ENCODE measurements around the gene PANX2.
"Not testable (repeated sequence)": the region's sequence is repeated elsewhere in the genome, so short reads cannot be mapped to it uniquely, and the experiment has no call there.

PANX2 gene

DNA sequence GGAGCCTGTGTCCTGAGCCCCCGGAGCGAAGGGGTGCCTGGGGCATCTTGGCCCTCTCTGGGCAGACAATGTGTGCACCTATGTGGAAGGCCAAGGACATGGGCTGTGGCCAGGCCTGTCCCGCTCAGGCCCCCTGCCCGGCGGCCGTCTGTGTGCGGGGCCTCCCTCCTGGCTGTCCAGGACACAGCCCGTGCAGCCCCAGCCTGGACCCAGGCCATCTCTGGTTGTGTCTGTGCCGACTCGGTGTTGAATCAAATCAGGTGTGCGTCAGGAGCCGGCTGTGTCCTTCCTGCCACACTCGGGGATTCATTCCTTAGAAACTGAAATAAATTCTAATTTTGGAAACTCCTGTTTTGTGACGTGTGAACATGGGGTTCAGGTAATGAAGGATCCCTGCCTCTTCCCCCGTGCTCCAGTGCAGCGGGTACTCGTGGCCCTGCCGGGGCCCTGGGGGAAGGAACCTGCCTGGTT is 28.8 kb downstream of the PANX2 start:
- no peak for DNase-seq

DNA sequence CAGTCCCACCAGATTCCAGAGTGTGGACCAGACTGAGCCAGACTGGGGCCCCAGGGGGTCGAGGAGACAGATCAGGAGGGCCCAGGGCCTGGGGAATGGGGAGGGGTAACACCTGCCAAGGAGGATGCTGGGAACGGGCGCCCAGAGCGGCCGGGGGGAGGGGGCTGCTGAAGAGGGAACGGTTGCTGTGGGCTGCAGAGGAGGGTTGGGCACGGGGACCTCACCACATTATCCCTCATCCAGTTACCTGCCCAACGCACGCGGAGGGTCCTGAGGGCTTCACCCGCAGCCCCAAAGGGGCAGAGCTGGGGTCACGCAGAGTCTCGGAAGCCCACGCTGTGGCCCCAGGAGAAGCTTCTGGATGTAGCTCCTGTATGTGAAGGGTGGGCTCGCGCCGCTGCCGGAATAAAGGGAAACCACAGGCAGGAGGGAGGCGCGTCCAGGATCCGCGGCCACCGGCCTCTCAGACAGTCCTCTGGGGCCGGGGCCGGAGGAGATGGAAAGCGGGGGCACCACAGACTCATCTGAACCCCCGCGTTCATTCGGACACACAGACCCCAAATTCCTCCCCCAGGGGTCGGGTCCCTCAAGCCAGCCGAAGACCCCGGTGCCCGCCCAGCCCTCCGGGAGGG is 29.4 kb downstream of the PANX2 start:
- DNase-seq: no peak

DNA sequence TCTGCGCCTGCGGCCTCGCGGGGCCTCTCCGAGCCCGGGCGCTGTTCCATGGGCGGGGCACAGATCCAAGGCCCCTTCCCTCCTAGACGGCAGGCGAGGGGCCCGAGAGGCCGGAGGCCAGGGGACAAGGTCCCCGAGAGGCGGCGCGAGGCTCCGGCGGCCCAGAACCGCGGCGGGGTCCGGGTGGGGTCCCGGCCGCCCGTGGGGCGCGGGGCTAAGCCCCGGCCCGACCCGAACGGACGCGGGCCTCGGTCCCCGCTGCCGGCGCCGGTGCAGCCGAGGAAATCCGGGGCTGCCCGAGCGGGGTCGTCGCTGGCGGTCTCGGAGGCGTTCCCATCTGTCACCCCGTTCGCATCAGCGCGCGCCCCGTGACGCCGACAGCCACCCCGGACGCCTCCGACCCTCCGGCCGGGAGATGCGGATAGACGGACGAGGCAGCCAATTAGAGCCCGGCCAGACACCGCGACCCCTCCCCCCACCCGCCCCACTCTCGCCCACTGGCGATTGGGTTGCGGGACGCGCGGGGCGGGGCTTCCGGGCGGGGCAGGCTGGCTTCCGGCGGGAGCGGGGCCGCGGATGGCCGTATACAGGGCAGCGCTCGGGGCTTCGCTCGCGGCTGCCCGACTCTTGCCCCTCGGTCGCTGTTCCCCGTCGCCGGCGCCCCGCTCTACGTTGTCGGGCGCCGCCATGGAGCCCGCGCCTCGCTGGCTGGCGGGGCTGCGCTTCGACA is 30.1 kb downstream of the PANX2 start, which contains the start of gene SELENOO:
SELENOO (plus strand) TSS at position 551 of the 730 bp plus-strand sequence; CDS start at position 577, 26 bp downstream.
- peak; percentile 79 to 93 for DNase-seq

DNA sequence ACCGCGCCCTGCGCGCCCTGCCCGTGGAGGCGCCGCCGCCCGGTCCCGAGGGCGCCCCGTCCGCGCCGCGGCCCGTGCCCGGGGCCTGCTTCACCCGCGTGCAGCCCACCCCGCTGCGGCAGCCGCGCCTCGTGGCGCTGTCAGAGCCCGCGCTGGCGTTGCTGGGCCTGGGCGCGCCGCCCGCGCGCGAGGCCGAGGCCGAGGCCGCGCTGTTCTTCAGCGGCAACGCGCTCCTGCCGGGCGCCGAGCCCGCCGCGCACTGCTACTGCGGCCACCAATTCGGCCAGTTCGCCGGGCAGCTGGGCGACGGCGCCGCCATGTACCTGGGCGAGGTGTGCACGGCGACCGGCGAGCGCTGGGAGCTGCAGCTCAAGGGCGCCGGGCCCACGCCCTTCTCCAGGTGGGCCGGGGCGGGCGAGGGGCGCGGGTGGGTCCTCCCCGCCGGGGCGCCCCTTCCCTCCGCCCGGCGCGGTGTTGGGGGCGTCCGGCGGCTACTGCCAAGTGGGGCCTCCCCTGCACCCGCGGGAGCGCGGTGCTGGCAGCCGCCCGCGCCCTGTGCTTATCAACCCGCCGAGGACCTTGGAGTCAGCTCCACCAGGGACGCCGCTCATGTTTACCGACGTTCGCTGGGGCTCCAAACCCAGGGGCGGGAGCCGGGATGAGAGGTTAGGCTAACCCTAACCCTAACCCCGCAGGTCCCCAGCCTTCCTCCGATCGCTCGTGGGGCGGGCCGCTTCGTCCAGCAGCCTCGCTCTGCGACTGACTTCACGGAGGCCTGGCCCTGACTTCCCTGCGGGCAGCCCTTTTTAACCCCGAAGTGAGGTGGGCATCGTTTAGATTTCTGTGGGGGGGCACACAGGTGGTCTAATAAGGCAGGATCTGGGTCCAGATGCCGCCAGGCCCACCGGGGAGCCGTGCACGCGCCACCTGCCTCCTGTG is 30.9 kb downstream of the PANX2 start:
- no peak for DNase-seq

DNA sequence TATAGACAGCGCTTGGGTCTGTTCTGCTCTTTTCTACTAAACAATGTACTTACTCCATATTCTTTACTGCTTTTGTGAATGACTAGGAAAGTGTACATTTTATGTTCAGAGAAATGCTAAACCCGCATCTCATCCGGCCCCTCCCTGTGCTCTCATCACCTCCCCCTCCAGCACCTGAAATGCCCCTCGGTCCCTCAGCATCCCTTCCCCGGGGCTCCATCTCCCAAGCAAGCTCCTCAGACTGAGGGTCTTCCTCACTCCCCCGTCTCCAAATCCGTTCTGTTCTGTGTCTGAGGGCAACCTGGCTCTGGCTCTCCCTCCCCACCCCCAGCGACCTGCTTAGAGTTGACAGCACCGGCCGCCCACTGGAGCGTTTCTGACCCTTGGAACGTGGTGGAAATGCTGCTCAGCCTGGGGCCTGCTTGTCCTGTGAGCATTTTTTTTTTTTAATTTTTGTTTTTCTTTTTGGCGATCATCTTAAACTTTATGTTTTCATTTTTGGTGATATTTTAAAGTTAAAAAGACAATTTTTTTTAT is 31.7 kb downstream of the PANX2 start:
- no peak for DNase-seq

DNA sequence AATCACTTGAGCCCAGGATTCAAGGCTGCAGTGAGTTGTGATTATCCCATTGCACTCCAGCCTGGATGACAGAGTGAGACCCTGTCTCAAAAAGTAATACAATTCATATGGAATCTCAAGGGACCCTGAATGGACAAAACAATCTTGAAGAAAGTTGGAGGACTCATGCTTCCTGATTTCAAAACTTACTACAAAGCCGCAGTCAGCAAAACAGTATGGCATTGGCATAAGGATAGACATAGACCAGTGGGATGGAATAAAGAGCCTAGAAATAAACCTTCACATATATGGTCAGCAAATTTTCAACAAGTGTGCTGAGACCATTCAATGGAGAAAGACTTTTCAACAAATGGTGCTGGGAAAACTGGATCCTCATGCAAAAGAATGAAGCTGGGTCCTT is 32.8 kb downstream of the PANX2 start:
- DNase-seq: no peak

DNA sequence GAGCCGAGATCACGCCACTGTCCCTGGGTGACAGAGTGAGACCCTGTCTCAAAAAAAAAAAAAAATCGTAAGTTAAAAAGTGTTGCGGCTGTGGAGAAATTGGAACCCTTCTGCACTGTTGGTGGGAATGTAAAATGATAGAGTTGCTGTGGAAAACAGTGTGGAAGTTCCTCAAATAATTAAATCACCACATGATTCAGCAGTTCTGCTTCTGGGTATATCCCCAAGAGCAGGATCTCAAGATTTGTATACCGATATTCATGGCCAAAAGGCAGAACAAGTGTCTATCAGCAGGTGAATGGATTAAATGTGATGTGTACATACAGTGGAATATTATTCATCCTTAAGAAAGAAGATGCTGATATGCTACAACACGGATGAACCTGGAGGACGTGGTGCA is 34.0 kb downstream of the PANX2 start:
- no peak for DNase-seq

DNA sequence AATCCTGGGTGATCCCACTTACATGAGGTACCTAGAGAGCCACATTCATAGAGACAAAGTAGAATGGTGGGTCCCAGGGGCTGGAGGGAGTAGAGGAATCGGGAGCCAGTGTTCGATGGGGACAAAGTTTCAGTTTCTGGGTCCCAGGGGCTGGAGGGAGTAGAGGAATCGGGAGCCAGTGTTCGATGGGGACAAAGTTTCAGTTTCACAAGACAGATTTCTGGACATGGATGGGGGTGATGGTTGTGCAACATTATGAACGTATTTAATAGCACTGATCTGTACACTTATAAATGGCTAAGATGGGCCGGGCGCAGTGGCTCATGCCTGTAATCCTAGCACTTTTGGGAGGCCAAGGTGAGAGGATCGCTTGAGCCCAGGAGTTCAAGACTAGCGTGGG is 34.5 kb downstream of the PANX2 start:
- DNase-seq: not testable (repeated sequence)

DNA sequence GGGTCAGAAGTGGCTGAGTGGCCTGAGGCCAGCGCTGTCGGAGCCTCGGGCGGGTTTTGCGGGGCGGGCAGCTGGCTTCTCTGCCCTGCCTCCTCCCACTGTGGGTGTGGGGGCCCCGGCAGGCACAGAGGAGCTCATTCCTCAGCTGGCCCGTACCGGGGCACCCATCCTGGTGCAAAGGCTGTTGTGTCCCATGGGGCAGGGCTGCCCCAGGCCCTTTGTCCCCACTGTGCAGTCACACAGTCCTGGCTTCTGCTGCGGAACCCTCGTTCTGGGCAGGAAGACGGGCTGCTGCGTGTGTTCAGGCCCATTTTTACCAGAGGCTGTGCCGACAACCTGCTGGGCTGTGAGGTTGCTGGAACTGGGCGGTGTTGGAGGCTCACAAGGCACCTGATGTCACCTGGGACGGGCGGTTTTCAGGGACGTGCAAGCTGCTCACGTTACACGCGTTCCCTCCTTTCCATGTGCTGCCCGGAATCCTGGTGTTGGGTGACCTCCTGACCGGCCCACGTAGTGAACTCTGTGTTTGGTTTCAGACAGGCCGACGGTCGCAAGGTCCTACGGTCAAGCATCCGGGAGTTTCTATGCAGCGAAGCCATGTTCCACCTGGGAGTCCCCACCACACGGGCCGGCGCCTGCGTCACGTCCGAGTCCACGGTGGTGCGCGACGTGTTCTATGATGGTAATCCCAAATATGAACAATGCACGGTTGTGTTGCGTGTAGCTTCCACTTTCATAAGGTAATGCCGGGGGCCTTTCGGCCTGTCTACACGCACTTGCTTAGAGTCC is 35.4 kb downstream of the PANX2 start:
- DNase-seq: no peak

DNA sequence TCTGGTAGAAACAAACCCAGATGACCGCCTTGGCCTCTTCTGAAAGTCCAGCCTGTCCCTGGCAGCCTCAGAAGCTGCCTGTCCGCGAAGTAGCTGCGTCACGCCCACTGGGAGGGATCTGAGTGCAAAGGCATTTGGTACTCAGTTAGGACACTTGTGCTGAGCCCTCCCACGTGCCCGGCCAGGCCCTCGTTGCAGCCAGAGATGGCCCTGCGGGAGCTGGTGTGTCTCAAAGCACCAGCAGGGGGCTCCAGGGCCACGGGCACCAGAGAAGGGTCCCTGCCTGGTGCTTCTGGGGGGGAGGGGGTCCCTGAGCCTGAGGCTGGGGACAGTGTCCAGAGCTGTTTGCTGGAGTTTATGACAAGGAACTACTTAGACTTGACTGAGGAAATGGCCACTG is 36.1 kb downstream of the PANX2 start:
- no peak for DNase-seq

DNA sequence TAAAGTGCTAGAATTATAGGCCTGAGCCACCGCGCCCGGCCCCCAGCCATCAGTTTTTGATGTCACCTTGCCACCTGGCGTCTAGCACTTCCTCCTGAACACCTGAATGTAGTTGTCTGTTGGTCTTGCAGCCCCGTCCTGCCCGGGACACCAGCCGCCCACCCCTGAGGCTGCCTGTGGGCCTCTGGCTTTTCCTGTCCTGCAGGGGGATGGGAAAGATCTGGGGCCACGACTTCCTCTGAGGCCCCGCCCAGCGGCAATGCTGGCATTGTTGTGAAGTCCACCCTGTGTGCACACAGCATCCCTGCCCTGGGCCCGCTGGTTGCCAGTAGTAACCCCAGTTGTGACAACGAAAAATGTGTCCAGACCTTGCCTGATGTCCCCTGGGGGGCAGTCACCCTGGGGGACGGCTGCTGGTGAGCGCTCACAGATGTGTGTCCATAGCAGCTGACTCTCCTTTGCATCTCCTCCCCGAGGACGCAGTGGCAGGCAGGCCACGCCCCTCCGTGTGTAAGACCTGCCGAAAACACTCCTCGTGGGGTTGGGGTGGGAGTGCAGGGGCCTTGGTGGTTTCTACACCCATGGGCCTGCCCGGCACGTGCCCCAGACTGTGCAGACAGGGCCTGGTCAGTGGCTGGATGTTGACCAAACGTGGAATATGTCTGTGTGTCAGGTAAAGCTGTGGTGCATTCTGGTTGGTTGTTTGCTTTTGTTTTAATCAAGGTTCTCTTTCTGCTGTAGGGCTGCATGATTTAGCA is 37.0 kb downstream of the PANX2 start:
- DNase-seq: no peak

DNA sequence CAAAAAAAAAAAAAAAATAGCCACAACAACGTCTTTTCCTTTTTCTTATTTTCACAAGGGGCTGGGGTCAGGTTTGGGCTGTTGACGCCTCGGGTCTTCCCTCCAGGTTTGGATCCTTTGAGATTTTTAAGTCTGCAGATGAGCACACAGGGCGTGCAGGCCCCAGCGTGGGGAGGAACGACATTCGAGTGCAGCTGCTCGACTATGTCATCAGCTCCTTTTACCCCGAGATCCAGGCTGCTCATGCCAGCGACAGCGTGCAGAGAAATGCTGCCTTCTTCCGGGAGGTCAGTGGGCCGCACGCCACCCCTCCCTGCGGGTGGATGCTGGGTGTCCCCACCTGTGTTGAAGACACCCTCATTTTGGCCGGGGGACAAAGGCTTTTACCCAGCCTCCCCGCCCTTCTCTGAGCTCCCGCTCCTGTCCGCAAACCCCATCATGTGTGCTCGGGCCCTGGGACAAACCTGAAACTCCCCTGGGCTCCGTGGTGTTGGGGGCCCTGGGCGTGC is 38.0 kb downstream of the PANX2 start:
- no peak for DNase-seq

DNA sequence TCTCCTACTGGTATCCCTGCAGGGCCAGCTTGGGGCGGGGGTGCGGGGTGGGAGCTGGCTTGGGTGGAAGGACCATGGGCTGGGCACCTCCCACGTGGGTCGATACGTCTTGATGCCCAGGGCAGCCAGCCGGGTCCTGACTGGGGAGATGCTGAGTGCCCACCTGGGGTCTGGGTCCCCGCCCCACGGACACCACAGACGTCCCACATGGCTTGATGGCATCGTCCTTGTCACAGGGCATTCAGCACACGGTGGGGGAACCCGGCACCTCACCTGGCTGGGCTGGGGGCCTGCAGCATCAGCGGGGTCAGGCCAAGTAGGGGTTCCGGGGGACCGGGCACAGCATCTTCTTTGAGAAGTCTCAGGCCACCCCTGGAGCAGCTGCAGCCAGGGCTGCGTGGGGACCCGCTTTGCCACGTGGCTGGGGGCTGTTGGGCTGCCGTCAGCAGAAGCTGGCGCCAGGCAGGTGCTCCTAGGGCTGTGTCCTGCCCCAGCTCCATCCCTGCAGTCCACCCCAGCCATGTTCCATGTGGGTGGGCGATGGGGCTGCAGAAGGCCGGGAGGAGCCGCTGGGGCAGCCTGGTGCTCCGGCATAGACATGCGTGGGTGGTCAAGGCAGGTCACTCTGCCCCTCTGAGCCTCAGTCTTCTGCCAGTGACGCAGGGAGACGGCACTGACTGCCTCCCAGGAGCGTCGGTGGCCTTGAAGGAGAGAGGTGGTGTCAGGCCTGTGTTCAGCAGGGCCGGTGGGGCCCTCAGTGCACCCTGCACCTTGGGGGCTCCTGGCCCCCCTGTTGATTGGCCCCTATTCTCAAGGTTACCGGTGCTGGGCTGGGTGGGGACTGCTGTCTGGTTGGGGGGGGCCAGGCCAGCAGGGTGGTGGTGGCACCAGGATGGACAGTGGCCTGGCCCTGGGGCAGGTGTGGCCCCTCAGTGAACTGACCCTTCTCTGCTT is 38.7 kb downstream of the PANX2 start:
- no peak for DNase-seq

DNA sequence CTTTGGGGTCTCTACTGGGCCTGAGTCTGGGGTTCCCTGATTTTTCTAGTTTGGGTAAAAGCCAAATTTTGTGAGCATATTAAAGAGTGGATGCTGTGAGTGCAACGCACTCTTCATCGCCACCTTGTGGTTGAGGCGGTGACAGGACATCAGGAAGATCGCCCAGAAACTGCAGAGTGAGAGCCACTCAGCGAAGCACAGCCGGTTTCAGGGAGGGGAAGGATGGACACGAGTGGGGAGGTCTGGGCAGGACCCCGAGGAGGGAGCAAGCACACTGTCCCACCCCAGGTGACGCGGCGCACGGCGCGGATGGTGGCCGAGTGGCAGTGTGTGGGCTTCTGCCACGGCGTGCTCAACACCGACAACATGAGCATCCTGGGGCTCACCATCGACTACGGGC is 39.4 kb downstream of the PANX2 start:
- no peak for DNase-seq

DNA sequence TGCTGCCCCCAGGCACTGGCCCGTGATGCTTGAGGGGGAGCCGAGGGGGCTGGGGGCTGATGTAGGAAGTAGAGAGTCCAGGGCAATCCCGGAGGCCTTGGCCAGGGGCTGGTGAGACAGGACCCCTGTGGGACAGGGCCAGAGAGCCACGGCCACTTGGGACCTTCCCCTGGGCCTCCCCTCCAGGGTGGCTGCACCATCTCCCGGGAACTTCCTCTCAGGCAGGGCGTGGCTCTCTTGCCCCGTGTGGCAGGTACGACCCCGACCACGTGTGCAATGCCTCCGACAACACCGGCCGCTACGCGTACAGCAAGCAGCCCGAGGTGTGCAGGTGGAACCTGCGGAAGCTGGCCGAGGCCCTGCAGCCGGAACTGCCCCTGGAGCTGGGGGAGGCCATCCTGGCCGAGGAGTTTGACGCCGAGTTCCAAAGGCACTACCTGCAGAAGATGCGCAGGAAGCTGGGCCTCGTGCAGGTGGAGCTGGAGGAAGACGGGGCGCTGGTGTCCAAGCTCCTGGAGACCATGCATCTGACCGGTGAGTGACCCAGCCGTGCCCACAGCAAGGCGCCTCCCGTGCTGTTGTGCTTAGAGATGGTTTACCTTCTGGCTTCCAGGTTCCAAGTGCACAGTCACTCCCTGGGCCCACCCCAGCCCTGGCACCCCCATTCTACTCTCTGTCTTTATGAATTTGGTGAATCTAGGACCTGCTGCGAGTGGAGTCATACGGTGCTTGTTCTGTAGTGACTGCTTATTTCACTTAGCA is 40.0 kb downstream of the PANX2 start:
- no peak for DNase-seq

DNA sequence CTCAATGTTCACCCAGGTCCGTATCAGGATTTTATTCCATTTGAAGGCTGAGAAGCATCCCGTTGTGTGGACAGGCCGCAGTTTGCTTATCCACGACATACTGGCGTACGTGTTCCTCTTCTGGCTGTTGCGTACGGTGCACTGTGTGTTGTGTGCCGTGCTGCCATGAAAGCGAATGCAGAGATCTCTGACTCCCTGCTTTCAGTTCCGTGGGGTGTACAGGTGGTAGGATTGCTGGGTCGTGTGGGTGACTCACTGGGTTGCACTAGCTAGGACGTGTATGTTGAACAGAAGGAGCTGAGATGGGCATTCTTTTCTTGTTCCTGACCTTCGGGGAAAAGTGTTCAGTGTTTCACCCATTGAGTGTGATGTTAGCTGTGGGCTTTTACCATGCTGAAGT is 40.6 kb downstream of the PANX2 start:
- DNase-seq: no peak

DNA sequence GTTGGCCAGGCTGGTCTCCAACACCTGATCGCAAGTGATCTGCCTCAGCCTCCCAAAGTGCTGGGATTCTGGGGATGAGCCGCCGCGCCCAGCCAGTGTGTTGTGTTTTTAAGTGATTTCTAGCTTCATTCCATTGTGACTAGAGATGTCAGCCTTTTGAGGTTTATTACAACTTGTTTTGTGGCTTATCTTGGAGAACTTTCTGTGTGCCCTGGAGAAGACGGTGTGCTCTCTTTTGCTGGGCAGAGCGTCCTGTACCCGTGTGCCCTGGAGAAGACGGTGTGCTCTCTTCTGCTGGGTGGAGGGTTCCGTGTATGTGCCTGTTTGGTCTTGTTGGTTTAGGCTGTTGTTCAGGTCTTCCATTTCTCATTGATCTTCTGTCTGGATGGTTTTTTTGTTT is 42.7 kb downstream of the PANX2 start:
- no peak for DNase-seq

DNA sequence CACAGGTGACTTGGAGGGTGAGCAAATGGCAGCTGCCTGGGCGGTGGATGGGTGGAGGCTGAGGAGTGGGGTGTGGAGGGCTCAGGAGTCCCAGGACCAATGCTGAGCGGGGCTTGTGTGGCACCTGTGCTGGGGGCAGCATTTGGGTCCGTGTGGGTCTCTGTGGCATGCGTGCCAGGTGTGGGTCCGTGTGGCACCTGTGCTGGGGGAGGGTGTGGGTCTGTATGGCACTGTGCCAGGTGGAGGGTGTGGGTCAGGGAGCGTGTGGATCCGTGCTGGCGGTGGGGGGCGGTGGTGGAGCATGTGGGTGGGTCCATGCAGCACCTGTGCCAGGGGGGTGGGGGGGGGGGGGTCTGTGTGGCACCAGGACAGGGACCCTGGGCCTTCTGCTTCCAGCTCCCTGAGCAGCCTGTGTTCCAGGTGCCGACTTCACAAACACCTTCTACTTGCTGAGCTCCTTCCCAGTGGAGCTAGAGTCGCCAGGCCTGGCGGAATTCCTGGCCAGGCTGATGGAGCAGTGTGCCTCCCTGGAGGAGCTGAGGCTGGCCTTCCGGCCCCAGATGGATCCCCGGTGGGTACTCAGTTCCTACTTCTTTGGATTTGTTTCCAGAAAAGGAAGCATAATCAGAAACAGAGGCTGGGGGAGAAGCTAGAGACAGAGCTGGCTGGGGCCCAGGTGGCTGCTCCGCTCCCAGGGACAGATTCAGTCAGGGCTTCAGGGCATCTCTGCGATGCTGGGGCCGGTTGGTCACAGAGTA is 44.9 kb downstream of the PANX2 start:
- DNase-seq: no peak
